ENCODE results near the gene SHISAL1. TPM values are rescaled to one million over a fixed set of nuclear protein-coding genes. Genes with fewer than 3 reads are reported as not detected.

SHISAL1 gene
- total RNA-seq, 1 donor from 2014 or later, result not detected

Other genes starting within 250 kb of the SHISAL1 start
- 48.9 and 52.2 TPM in 2 replicates for gene PARVG, start 132.0 kb downstream of the SHISAL1 start, total RNA-seq
- gene RTL6, start 185.3 kb upstream of the SHISAL1 start, total RNA-seq, result 7.9 and 8.0 TPM in 2 replicates